Stimulated activated CD4-positive, alpha-beta T cell treated with anti-CD3 and anti-CD28 coated beads, TNF-alpha, amount 100 ng/mL, for 4 hours (primary cell): ENCODE results near the gene TLR8.
A peak's percentile ranks its signal among the peaks of the same experiment; 100 is the strongest.

Experiments
- DNase-seq, 3 experiments: peaks; one replicate each; pipeline ENCODE4 v3.0.0-alpha.2; 2020; ENCODE audit warnings: low read depth in 3 of 3

Gene TLR8

GRCh38 chrX:12906046-12906761 is at the start of gene TLR8:
Gene TLR8, plus strand, starts transcription at chrX:12906620. Its CDS starts 87 bp downstream, at chrX:12906707.
- DNase-seq: no peak

- DNase-seq: no peak
These were observed 41.1 kb upstream of the TLR8 start for GRCh38 chrX:12865359-12865758.

GRCh38 chrX:12866451-12867377 is 39.7 kb upstream of the TLR8 start, which contains the start of gene TLR7:
Gene TLR7, plus strand, starts transcription at chrX:12867072. Its CDS starts 507 bp downstream, at chrX:12867579.
- DNase-seq: no peak

- DNase-seq: no peak
These were observed 38.7 kb upstream of the TLR8 start for GRCh38 chrX:12867685-12868084.

- no peak for DNase-seq
These were observed 37.7 kb upstream of the TLR8 start for GRCh38 chrX:12868747-12869146.

GRCh38 chrX:12871257-12871656 is 35.2 kb upstream of the TLR8 start:
- DNase-seq: no peak

GRCh38 chrX:12872741-12873140 is 33.7 kb upstream of the TLR8 start:
- DNase-seq: no peak

GRCh38 chrX:12874581-12874980 is 31.8 kb upstream of the TLR8 start:
- DNase-seq: no peak

- no peak for DNase-seq
These were observed 29.0 kb upstream of the TLR8 start for GRCh38 chrX:12877386-12877785.

- no peak for DNase-seq
These were observed 27.9 kb upstream of the TLR8 start for GRCh38 chrX:12878536-12878935.

- no peak for DNase-seq
These were observed 24.5 kb upstream of the TLR8 start for GRCh38 chrX:12881914-12882313.

- no peak for DNase-seq
These were observed 20.9 kb upstream of the TLR8 start for GRCh38 chrX:12885508-12885907.

- no peak for DNase-seq
These were observed 19.9 kb upstream of the TLR8 start for GRCh38 chrX:12886545-12886944.

- no peak for DNase-seq
These were observed 19.3 kb upstream of the TLR8 start for GRCh38 chrX:12887141-12887540.

GRCh38 chrX:12887767-12888166 is 18.7 kb upstream of the TLR8 start:
- DNase-seq: no peak

GRCh38 chrX:12890467-12890866 is 16.0 kb upstream of the TLR8 start:
- no peak for DNase-seq

GRCh38 chrX:12891171-12891570 is 15.2 kb upstream of the TLR8 start:
- DNase-seq: no peak

- no peak for DNase-seq
These were observed 14.4 kb upstream of the TLR8 start for GRCh38 chrX:12891915-12892506.

GRCh38 chrX:12892716-12893115 is 13.7 kb upstream of the TLR8 start:
- no peak for DNase-seq

GRCh38 chrX:12894074-12895030 is 12.1 kb upstream of the TLR8 start:
- peak in 2 of 3 experiments; percentile 2 to 3 for DNase-seq

- DNase-seq: no peak
These were observed 10.6 kb upstream of the TLR8 start for GRCh38 chrX:12895866-12896265.
